ENCODE data around the gene LGR6.

GRCh38 chr1:202249436-202249835 lies 55.8 kb downstream of the LGR6 start:
- TF ChIP-seq, protein P1, sequence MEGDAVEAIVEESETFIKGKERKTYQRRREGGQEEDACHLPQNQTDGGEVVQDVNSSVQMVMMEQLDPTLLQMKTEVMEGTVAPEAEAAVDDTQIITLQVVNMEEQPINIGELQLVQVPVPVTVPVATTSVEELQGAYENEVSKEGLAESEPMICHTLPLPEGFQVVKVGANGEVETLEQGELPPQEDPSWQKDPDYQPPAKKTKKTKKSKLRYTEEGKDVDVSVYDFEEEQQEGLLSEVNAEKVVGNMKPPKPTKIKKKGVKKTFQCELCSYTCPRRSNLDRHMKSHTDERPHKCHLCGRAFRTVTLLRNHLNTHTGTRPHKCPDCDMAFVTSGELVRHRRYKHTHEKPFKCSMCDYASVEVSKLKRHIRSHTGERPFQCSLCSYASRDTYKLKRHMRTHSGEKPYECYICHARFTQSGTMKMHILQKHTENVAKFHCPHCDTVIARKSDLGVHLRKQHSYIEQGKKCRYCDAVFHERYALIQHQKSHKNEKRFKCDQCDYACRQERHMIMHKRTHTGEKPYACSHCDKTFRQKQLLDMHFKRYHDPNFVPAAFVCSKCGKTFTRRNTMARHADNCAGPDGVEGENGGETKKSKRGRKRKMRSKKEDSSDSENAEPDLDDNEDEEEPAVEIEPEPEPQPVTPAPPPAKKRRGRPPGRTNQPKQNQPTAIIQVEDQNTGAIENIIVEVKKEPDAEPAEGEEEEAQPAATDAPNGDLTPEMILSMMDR (IDR thresholded peaks at IDR 0.05; ENCODE audit: poor library complexity, severe bottlenecking): no peak
- TF ChIP-seq EP300 (conservative IDR thresholded peaks at IDR 0.05; ENCODE audit: poor library complexity, severe bottlenecking) (no peak), RAD21 (conservative IDR thresholded peaks at IDR 0.05) (no peak), SMC3 (conservative IDR thresholded peaks at IDR 0.05; ENCODE audit: poor library complexity) (no peak), POLR2AphosphoS5 (IDR thresholded peaks at IDR 0.05) (no peak)
- TF ChIP-seq, protein P2, sequence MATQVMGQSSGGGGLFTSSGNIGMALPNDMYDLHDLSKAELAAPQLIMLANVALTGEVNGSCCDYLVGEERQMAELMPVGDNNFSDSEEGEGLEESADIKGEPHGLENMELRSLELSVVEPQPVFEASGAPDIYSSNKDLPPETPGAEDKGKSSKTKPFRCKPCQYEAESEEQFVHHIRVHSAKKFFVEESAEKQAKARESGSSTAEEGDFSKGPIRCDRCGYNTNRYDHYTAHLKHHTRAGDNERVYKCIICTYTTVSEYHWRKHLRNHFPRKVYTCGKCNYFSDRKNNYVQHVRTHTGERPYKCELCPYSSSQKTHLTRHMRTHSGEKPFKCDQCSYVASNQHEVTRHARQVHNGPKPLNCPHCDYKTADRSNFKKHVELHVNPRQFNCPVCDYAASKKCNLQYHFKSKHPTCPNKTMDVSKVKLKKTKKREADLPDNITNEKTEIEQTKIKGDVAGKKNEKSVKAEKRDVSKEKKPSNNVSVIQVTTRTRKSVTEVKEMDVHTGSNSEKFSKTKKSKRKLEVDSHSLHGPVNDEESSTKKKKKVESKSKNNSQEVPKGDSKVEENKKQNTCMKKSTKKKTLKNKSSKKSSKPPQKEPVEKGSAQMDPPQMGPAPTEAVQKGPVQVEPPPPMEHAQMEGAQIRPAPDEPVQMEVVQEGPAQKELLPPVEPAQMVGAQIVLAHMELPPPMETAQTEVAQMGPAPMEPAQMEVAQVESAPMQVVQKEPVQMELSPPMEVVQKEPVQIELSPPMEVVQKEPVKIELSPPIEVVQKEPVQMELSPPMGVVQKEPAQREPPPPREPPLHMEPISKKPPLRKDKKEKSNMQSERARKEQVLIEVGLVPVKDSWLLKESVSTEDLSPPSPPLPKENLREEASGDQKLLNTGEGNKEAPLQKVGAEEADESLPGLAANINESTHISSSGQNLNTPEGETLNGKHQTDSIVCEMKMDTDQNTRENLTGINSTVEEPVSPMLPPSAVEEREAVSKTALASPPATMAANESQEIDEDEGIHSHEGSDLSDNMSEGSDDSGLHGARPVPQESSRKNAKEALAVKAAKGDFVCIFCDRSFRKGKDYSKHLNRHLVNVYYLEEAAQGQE (IDR thresholded peaks at IDR 0.05; ENCODE audit: borderline replicate concordance): no peak
